AG04449 (cell line): ENCODE measurements around the gene CCSER2.
A peak's percentile ranks its signal among the peaks of the same experiment; 100 is the strongest.

Experiments used
- CTCF ChIA-PET: fragments of 350-600 bp; formaldehyde crosslinking; extraction: SDS; loops from one replicate; lab custom pipeline; 2021; ENCODE audit warnings: antibody characterized with exemption; lab: Yijun Ruan, JAX
- POLR2A ChIA-PET: fragments of 400-600, 350-600 bp; formaldehyde crosslinking; extraction: SDS; loops from one replicate; lab custom pipeline; 2020; ENCODE audit warnings: antibody characterized with exemption, inconsistent platforms; lab: Yijun Ruan, JAX
- DNase-seq: peaks from one replicate; pipeline ENCODE4 v3.0.0-alpha.2; 2010; ENCODE audit warnings: low read depth, low spot score
- H3K4me3 ChIP-seq: 2 replicates; pipeline ENCODE4 v1.5.1; 2011; ENCODE audit warnings: low read depth, mild to moderate bottlenecking, control low read depth, low read length
- CTCF ChIP-seq: IDR thresholded peaks from one replicate; pipeline ENCODE4 v1.5.1; 2011; ENCODE audit warnings: mild to moderate bottlenecking, moderate library complexity, low read length, control low read depth, inconsistent platforms; ENCODE audit not compliant: insufficient read depth; ENCODE audit errors: missing control alignments

Gene CCSER2

DNA sequence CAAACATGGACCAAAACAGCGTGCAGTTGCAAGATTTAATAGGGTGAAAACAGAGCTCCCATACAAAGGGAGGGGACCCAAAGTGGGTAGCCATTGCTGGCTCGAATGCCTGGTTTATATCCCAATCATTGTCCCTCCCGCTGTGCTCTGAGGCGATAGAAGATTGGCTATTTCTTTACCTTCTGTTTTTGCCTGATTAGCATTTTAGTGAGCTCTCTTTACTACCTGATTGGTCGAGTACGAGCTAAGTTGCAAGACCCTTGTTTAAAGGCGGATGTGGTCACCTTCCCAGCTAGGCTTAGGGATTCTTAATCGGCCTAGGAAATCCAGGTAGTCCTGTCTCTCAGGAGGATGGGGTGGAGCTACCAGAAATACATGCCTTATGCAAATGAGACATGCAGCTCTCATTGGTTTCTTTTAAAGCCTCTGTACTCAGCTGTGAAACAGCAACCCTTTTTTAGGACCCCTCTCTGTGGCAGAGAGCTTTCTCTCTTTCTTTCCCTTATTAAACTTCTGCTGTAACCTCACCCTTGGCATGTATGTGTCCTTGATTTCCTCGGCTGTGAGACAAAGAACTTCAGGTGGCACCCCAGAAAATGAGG, 202.4 kb downstream of the CCSER2 start:
- ChIA-PET POLR2A (no interaction called here), CTCF (interaction anchor here (0.8 to 3.1 kb wide), 8 partner anchors 8 to 267 kb away, joined by 3 to 16 read pairs (median 5); no protein-coding TSS in a partner anchor)
- no peak for DNase-seq
- no peak for TF ChIP-seq CTCF
- no peak overlapping the region for H3K4me3 ChIP-seq

DNA sequence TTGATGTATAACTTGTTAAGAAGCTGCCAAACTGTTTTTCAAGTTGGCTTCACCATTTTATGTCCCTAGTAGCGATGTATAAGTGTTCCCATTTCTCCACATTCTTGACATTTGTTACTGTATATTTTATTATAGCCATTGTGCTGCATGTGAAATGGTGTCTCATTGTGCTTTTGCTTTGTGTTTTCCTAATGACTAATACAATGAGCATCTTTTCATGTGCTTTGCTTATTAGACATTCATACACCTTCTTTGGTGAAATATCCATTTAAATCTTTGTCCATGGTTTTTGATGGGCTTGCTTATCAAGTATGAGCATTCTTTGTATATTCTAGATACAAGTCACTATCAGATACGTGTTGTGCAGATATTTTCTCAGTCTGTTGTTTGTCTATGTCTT, 203.0 kb downstream of the CCSER2 start:
- no peak for DNase-seq
- ChIA-PET POLR2A (no interaction called here), CTCF (interaction anchor here (0.7 to 3.1 kb wide), 14 partner anchors 9 to 275 kb away, joined by 3 to 16 read pairs (median 5); no protein-coding TSS in a partner anchor)
- H3K4me3 ChIP-seq: no peak overlapping the region
- TF ChIP-seq CTCF: no peak

DNA sequence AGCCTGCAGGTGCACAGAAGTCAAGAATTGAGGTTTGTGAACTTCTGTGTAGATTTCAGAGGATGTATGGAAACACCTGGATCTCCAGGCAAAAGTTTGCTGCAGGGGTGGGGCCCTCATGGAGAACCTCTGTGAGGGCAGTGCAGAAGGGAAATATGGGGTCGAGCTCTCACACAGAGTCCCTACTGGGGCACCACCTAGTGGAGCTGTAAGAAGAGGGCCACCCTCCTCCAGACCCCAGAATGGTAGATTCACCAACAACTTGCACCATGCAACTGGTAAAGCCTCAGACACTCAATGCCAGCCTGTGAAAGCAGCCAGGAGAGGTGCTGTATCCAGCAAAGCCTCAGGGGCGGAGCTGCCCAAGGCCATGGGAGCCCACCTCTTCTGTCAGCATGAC, 205.8 kb downstream of the CCSER2 start:
- no peak overlapping the region for H3K4me3 ChIP-seq
- CTCF ChIA-PET: interaction anchor here (1.4 to 10.0 kb wide), 6 partner anchors 104 to 386 kb away, joined by 4 to 631 read pairs (median 96); no protein-coding TSS in a partner anchor
- no peak for TF ChIP-seq CTCF
- POLR2A ChIA-PET: no interaction called here
- DNase-seq: no peak

GRCh38 chr10:84537447-84537931, 209.1 kb downstream of the CCSER2 start:
- no peak overlapping the region for H3K4me3 ChIP-seq
- POLR2A ChIA-PET: interaction anchor here (1.4 kb wide), 1 partner anchor 112 kb away, joined by 3 read pairs; no protein-coding TSS in a partner anchor

DNA sequence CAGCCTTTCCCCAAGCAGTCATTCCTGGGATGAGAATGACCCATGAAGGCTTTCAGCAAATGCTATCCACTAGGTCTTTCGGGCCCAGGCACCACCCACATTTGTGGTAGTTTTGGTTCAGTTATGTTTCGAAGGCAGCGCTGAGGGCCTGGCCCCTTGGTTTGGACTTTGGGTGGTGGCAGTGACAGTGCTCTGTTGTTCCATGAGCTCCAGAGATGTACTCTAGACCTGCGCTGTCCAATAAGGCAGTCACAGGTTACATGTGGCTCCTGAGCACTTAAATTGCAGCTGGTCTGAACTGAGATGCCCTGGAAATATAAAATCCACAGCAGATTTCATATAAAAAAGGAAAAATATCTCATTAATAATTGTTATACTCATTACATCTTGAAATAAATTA, 209.6 kb downstream of the CCSER2 start:
- POLR2A ChIA-PET: no interaction called here
- TF ChIP-seq CTCF: no peak
- no peak overlapping the region for H3K4me3 ChIP-seq
- DNase-seq: no peak
- CTCF ChIA-PET: interaction anchor here (1.0 to 10.0 kb wide), 52 partner anchors 9 to 1829 kb away, joined by 3 to 631 read pairs (median 7); partner anchors contain the start of gene CCSER2

More at GRCh38 chr10:84537447-84537931, 209.1 kb downstream of the CCSER2 start:
- CTCF ChIA-PET: interaction anchor here (0.6 to 10.0 kb wide), 74 partner anchors 9 to 1842 kb away, joined by 3 to 631 read pairs (median 6); partner anchors contain the start of gene CCSER2
- TF ChIP-seq CTCF: peak; percentile 53
- DNase-seq: no peak

- POLR2A ChIA-PET: no interaction called here
- CTCF ChIA-PET: interaction anchor here (0.9 to 10.0 kb wide), 28 partner anchors 8 to 1837 kb away, joined by 3 to 631 read pairs (median 4); no protein-coding TSS in a partner anchor
- DNase-seq: peak; percentile 52
- H3K4me3 ChIP-seq: no peak overlapping the region
- no peak for TF ChIP-seq CTCF
These were observed 210.8 kb downstream of the CCSER2 start for GRCh38 chr10:84539216-84539615.
